ENCODE measurements around the gene AOPEP.
"Not testable (repeated sequence)": the region's sequence is repeated elsewhere in the genome, so short reads cannot be mapped to it uniquely, and the experiment has no call there.

Gene AOPEP

DNA sequence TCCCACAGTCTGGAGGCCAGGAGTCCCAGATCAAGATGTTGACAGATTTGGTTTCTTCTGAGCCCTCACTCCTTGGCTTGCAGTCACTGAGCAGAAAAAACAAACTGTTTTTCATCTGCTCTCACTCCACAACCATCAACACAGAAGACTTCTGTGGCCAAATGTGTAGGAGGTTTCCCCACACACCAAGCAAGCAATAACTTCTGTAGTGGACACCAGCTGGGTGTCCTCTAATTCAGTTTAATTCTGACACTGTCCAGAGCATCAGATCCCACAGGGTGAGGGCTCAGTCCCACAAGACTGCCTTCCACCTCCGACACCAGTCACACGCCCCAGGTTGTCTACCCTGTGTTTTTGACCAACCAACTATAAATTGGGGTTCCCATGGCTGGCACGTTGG, 209.9 kb downstream of the AOPEP start:
- DNase-seq (ENCODE audit: low spot score) = no peak
- no peak overlapping the region for H3K27ac ChIP-seq
- TF ChIP-seq, protein P1, sequence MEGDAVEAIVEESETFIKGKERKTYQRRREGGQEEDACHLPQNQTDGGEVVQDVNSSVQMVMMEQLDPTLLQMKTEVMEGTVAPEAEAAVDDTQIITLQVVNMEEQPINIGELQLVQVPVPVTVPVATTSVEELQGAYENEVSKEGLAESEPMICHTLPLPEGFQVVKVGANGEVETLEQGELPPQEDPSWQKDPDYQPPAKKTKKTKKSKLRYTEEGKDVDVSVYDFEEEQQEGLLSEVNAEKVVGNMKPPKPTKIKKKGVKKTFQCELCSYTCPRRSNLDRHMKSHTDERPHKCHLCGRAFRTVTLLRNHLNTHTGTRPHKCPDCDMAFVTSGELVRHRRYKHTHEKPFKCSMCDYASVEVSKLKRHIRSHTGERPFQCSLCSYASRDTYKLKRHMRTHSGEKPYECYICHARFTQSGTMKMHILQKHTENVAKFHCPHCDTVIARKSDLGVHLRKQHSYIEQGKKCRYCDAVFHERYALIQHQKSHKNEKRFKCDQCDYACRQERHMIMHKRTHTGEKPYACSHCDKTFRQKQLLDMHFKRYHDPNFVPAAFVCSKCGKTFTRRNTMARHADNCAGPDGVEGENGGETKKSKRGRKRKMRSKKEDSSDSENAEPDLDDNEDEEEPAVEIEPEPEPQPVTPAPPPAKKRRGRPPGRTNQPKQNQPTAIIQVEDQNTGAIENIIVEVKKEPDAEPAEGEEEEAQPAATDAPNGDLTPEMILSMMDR (conservative IDR thresholded peaks at IDR 0.05; ENCODE audit: low read depth) = no peak
- ChIA-PET CTCF (interaction anchor here (0.6 kb wide), 1 partner anchor 32 kb away, joined by 3 read pairs; no protein-coding TSS in a partner anchor), POLR2A (ENCODE audit: low non-redundant PET) (no interaction called here)

DNA sequence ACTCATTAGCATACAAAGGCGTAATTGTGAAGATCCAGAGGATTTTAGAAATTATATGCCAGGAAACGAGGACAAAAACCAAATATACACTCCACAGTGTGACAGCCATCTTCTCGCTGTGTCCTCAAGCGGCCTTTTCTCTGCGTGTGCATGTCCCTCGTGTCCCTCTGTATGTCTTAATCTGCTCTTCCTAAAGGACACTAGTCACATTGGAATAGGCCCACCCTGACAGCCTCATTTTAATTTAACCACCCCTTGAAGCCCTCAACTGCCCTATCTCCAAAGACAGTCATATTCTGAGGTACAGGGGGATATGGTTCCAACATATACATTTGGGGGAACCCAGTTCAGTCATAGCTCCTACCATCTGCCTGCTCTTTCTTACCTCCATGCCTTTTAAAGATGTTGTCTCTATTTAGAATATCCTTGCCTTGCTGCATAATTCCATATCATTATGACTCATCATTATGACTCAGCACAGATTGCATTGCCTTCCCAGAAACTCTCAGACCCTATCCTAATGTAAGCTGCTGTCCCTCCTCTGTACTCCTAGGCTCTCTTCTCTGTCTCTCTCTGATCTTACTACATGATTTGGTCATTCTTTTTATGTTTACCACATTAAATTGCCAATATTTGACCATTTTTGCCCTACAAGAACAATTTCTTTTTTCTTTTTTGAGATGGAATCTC, 210.9 kb downstream of the AOPEP start:
- TF ChIP-seq, protein P1 (conservative IDR thresholded peaks at IDR 0.05; ENCODE audit: low read depth) = no peak
- peak; percentile 92 for DNase-seq (ENCODE audit: low spot score)
- H3K27ac ChIP-seq = peak overlapping the region; percentile 72
- ChIA-PET POLR2A (ENCODE audit: low non-redundant PET) (no interaction called here), CTCF (interaction anchor here (0.6 kb wide), 3 partner anchors 33 to 155 kb away, joined by 3 to 6 read pairs (median 5); no protein-coding TSS in a partner anchor)

DNA sequence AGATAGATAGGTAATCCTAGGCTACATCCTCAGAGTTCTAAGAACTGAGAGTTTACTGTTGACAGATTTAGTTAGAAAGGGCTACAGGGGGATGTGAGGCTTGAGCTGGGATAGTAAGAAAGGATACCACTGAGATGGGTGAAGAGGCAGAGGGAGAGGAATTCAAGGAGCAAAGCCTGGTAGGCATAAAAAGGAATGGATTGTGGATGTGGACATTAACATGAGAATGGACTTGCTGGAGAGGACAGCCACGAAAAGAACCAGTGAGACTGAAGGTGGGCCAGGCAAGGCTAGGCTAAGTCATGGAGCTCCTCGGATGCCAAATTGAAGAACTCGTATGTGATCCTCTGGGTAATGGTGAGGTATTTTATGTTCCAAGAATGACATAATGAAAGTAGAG, 211.9 kb downstream of the AOPEP start:
- POLR2A ChIA-PET (ENCODE audit: low non-redundant PET) = no interaction called here
- TF ChIP-seq, protein P1 (conservative IDR thresholded peaks at IDR 0.05; ENCODE audit: low read depth) = no peak
- CTCF ChIA-PET = interaction anchor here (0.6 to 0.7 kb wide), 3 partner anchors 9 to 133 kb away, joined by 3 read pairs; no protein-coding TSS in a partner anchor
- no peak for DNase-seq (ENCODE audit: low spot score)
- no peak overlapping the region for H3K27ac ChIP-seq

DNA sequence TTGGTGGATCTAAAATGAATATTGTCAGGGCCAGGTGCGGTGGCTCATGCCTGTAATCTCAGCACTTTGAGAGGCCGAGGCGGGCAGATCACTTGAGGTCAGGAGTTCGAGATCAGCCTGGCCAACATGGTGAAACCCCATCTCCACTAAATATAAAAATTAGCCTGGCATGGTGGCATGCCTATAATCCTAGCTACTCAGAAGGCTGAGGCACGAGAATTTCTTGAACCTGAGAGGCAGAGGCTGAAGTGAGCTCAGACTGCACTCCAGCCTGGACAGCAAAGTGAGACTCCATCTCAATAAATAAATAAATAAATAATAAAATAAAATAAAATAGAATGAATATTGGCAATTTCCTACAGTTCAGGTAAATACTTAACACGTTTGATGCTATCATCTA, 213.8 kb downstream of the AOPEP start:
- CTCF ChIA-PET; POLR2A ChIA-PET (ENCODE audit: low non-redundant PET); H3K27ac ChIP-seq; DNase-seq (ENCODE audit: low spot score): not testable (repeated sequence)

DNA sequence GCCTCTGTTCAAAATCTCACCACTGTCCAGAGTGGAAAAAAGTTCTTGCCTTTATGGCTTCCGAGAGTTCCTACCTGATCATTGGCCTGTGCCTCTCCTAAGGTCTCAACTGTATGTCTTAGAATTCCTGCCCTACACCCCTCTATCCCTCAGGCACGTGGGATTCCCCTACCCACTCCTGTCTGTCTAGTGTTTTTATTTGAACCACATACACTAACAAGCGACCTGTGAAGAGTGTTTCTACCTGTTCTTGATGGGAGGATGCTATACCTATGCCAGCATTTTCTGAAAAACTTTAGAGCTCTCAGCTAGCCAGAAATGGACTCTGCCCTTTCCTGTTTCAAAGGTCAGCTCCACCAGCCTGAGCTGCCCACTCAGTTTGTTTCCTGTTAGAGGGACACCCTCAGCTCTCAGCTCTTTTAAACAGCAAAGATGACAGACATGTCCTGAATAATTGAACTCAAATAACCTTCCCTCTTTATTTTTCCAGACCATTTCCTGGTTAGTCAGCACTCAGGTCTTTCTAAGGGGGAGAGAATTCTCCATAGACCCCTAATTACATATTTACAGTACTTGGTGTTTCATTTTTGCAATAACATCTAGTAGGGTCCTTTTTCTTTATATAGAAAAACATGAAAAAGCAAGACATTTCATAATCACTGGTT, 214.8 kb downstream of the AOPEP start:
- H3K27ac ChIP-seq = no peak overlapping the region
- ChIA-PET POLR2A (ENCODE audit: low non-redundant PET) (no interaction called here), CTCF (no interaction called here)
- TF ChIP-seq, protein P1 (conservative IDR thresholded peaks at IDR 0.05; ENCODE audit: low read depth) = no peak
- DNase-seq (ENCODE audit: low spot score) = no peak

DNA sequence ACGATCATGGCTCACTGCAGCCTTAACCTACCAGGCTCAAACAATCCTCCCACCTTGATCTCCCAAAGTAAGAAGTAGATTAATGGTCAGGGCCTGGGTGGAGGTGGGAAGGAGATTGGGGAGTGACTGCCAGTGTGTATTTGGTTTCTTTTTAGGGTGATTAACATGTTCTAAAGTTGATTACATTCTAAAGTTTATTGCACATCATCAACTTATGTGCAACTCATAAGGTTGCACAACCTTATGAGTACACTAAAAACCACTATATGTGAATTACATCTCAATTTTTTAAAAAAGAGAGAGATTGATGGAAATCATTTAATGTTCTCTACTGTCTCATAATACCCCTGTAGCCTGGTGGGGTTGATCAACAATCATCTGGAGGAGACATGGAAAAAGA, 218.1 kb downstream of the AOPEP start:
- peak overlapping the region; percentile 85; the same call in 1 of the 2 replicates for H3K27ac ChIP-seq
- no peak for DNase-seq (ENCODE audit: low spot score)
- TF ChIP-seq, protein P1 (conservative IDR thresholded peaks at IDR 0.05; ENCODE audit: low read depth) = no peak
- ChIA-PET POLR2A (ENCODE audit: low non-redundant PET) (no interaction called here), CTCF (no interaction called here)
